Camera-type eye (tissue), 1 donor: Measurements from ENCODE around the gene TMPRSS7. TPM values are rescaled to one million over a fixed set of nuclear protein-coding genes. Genes with fewer than 3 reads are reported as not detected.

ENCODE experiments used
- total RNA-seq: library from RNA; depleted of rRNA; stranded (reverse); fragments of >200 nt; gene quantifications from one replicate; pipeline ENCODE4 v1.2.3, GENCODE V29; 2014

TMPRSS7 gene
- total RNA-seq: not detected

GRCh38 chr3:112034436-112034835 is at the start of gene TMPRSS7:
TMPRSS7 (plus strand) TSS chr3:112034736; CDS start chr3:112034846, 110 bp downstream.

GRCh38 chr3:111998636-111999483 is 35.7 kb upstream of the TMPRSS7 start, which contains the start of gene TAGLN3:
TAGLN3 (plus strand) TSS chr3:111998922; CDS start chr3:111999423, 501 bp downstream.

GRCh38 chr3:112086076-112086854 is 51.7 kb downstream of the TMPRSS7 start, which contains the start of gene C3orf52:
C3orf52 (plus strand) TSS chr3:112086389; CDS start chr3:112086408, 19 bp downstream.

Other genes starting within 250 kb of the TMPRSS7 start
- gene PHLDB2, start 175.5 kb upstream of the TMPRSS7 start, total RNA-seq: 41.3 TPM
- 73.0 TPM for gene ABHD10, start 55.7 kb upstream of the TMPRSS7 start, total RNA-seq
- gene TAGLN3, start 35.8 kb upstream of the TMPRSS7 start, total RNA-seq: 78.5 TPM
- gene C3orf52, start 51.7 kb downstream of the TMPRSS7 start, total RNA-seq: 2.1 TPM
- gene GCSAM, start 98.5 kb downstream of the TMPRSS7 start, total RNA-seq: 0.99 TPM